Measurements from ENCODE around the gene MYRF. TPM values are rescaled to one million over a fixed set of nuclear protein-coding genes. Genes with fewer than 3 reads are reported as not detected.

MYRF gene
- total and polyA plus RNA-seq, 2 of the 4 experiments (the other 2 are of a cell fraction): 1.6 to 10.7 TPM

DNA sequence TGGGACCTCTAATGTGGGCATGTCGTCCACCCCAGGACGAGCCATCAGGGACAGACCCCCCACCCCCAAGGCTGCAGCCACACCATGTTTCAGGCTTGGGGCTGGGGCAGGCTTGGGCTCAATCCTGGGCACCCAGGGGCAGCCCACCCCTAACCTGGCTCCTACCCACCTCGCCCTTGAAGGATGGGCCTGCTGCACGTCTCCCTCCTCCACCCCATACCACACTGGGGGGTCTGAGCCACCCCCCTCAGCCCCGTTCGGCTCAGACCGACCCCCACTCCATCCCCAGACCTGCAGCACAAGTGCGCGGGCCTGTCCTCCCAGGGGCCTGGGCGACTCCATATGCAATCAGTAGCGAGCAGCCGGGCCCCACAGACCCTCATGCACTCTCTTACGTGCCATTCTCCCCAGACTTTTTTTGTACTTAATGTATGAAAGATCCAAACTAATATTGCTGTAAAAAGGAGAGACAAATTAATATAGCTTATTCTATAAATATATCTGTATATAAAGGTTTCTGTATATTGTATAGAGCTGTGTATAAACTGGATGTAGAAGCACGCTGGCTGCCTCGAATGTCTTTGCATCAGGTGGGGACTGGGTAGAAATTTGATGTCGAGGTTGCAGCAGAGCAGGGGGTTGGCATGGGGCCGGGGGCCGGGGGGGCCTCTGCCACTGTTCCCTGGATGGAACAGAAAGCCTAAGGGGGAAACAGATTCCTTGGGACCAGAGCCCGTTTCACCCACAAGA is 5.8 kb upstream of the MYRF start:
- Histone ChIP-seq H3K4me1 (ENCODE audit: control insufficient read depth, insufficient read depth, low read length) (no peaks in the 10 kb centered on the region; the same call in 1 of the 2 replicates), H4K5ac (ENCODE audit: low read depth, low read length) (no peak overlapping the region), H4K20me1 (ENCODE audit: insufficient read depth, low read length) (no peaks in the 10 kb centered on the region), H3K4ac (ENCODE audit: low read depth, low read length) (no peak overlapping the region), H3K4me3 (ENCODE audit: insufficient read depth, low read depth, low read length) (no peak overlapping the region), H3K27ac (ENCODE audit: insufficient read depth, low read length) (no peak overlapping the region), H2BK120ac (ENCODE audit: low read depth, low read length) (no peak overlapping the region), H2AFZ (replicated peaks; ENCODE audit: low read length, poor library complexity) (peak overlapping the region; percentile 33), H2AK5ac (ENCODE audit: low read depth, low read length) (no peak overlapping the region), H3K14ac (replicated peaks; ENCODE audit: low read depth, low read length) (no peak overlapping the region), H3K27me3 (ENCODE audit: control insufficient read depth, insufficient read depth, low read length) (no peaks in the 10 kb centered on the region; the same call in 1 of the 2 replicates), H2BK5ac (ENCODE audit: low read depth, low read length, poor library complexity, severe bottlenecking) (no peak overlapping the region), H2AK9ac (replicated peaks; ENCODE audit: low read depth, low read length, poor library complexity) (no peak overlapping the region), H4K91ac (ENCODE audit: insufficient read depth, low read depth, low read length) (no peak overlapping the region), H3K56ac (ENCODE audit: extremely low read depth, insufficient read depth, low read length) (no peak overlapping the region), H3K36me3 (ENCODE audit: control insufficient read depth, insufficient read depth, low read length) (no peaks in the 10 kb centered on the region; the same call in 1 of the 2 replicates), H3K23ac (ENCODE audit: low read depth, low read length) (no peak overlapping the region), H3K9me3 (ENCODE audit: control insufficient read depth, insufficient read depth, low read length) (no peaks in the 10 kb centered on the region), H2BK15ac (ENCODE audit: low read depth, low read length) (no peak overlapping the region), H3K9me1 (ENCODE audit: insufficient read depth, low read length) (no peaks in the 10 kb centered on the region), H3K79me1 (ENCODE audit: low read depth in 1 of 2, low read length in 2 of 2) (no peaks in the 10 kb centered on the region), H2BK20ac (ENCODE audit: low read depth, low read length) (no peak overlapping the region), H3K9ac (ENCODE audit: low read depth, low read length) (no peak overlapping the region), H4K8ac (ENCODE audit: low read depth in 2 of 2, low read length in 2 of 2) (no peak overlapping the region), H3K18ac (ENCODE audit: low read depth, low read length) (no peak overlapping the region), H3K4me2 (ENCODE audit: low read depth, low read length) (no peak overlapping the region)
- DNase-seq: no peak
- no TSS peak for BruUV-seq (replicated peaks)
- ATAC-seq (ENCODE audit: low read depth): no peak
- intact Hi-C loops (cut with micrococcal nuclease) (loop anchor here (1.0 kb wide), 2 partner anchors 30 to 362 kb away; no protein-coding TSS in a partner anchor), in situ Hi-C loops (cut with MboI; ENCODE audit: low sequenced_read_pairs) (no loop called here), dilution Hi-C loops (cut with HindIII; ENCODE audit: low sequenced_read_pairs, unreplicated experiment) (no loop called here)
- WGBS, 2 experiments (ENCODE audit: extremely low coverage in 2 of 2, insufficient read length in 1 of 2): 80% methylated on average over 4 of the region's 19 CpGs; no CpG with 5 or more reads in 1 of the 2 experiments
- ChIA-PET POLR2A (ENCODE audit: unreplicated experiment) (no interaction called here), CTCF (interaction anchor here (0.8 to 1.3 kb wide), 3 partner anchors 32 to 335 kb away, joined by 3 to 5 read pairs (median 3); no protein-coding TSS in a partner anchor)
- no peak for TF ChIP-seq FOS (IDR thresholded peaks at IDR 0.05; ENCODE audit: low read depth, low read length)
- no peak for TF ChIP-seq RCOR1 (IDR thresholded peaks at IDR 0.05; ENCODE audit: insufficient replicate concordance, low read length)
- TF ChIP-seq BHLHE40 (IDR thresholded peaks at IDR 0.05; ENCODE audit: low read depth, low read length): no peak
- TF ChIP-seq, protein P1, sequence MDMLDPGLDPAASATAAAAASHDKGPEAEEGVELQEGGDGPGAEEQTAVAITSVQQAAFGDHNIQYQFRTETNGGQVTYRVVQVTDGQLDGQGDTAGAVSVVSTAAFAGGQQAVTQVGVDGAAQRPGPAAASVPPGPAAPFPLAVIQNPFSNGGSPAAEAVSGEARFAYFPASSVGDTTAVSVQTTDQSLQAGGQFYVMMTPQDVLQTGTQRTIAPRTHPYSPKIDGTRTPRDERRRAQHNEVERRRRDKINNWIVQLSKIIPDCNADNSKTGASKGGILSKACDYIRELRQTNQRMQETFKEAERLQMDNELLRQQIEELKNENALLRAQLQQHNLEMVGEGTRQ (IDR thresholded peaks at IDR 0.05; ENCODE audit: low read depth, low read length): no peak
- no peak for TF ChIP-seq NFE2L2 (IDR thresholded peaks at IDR 0.05; ENCODE audit: low read depth, low read length)
- TF ChIP-seq RAD21 (IDR thresholded peaks at IDR 0.05; ENCODE audit: low read length): no peak
- TF ChIP-seq MXI1 (IDR thresholded peaks at IDR 0.05; ENCODE audit: borderline replicate concordance, low read depth, low read length): no peak
- no peak for TF ChIP-seq MAFK (IDR thresholded peaks at IDR 0.05; ENCODE audit: low read depth, low read length)
- TF ChIP-seq MAZ (IDR thresholded peaks at IDR 0.05; ENCODE audit: borderline replicate concordance, low read depth, low read length): no peak
- no peak for TF ChIP-seq RFX5 (IDR thresholded peaks at IDR 0.05; ENCODE audit: low read depth, low read length)
- TF ChIP-seq, protein P2, sequence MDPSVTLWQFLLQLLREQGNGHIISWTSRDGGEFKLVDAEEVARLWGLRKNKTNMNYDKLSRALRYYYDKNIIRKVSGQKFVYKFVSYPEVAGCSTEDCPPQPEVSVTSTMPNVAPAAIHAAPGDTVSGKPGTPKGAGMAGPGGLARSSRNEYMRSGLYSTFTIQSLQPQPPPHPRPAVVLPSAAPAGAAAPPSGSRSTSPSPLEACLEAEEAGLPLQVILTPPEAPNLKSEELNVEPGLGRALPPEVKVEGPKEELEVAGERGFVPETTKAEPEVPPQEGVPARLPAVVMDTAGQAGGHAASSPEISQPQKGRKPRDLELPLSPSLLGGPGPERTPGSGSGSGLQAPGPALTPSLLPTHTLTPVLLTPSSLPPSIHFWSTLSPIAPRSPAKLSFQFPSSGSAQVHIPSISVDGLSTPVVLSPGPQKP (IDR thresholded peaks at IDR 0.05; ENCODE audit: borderline replicate concordance, low read depth, low read length): no peak
- no peak for TF ChIP-seq CHD1 (IDR thresholded peaks at IDR 0.05; ENCODE audit: low read depth, low read length)
- no peak for TF ChIP-seq SMC3 (IDR thresholded peaks at IDR 0.05; ENCODE audit: low read depth, low read length)
- TF ChIP-seq POLR2A (IDR thresholded peaks at IDR 0.05; ENCODE audit: low read depth, low read length): no peak
- TF ChIP-seq, protein P3, sequence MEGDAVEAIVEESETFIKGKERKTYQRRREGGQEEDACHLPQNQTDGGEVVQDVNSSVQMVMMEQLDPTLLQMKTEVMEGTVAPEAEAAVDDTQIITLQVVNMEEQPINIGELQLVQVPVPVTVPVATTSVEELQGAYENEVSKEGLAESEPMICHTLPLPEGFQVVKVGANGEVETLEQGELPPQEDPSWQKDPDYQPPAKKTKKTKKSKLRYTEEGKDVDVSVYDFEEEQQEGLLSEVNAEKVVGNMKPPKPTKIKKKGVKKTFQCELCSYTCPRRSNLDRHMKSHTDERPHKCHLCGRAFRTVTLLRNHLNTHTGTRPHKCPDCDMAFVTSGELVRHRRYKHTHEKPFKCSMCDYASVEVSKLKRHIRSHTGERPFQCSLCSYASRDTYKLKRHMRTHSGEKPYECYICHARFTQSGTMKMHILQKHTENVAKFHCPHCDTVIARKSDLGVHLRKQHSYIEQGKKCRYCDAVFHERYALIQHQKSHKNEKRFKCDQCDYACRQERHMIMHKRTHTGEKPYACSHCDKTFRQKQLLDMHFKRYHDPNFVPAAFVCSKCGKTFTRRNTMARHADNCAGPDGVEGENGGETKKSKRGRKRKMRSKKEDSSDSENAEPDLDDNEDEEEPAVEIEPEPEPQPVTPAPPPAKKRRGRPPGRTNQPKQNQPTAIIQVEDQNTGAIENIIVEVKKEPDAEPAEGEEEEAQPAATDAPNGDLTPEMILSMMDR (conservative IDR thresholded peaks at IDR 0.05; ENCODE audit: low read depth, low read length): no peak
